ENCODE data around the gene TOX2.

The TOX2 gene

DNA sequence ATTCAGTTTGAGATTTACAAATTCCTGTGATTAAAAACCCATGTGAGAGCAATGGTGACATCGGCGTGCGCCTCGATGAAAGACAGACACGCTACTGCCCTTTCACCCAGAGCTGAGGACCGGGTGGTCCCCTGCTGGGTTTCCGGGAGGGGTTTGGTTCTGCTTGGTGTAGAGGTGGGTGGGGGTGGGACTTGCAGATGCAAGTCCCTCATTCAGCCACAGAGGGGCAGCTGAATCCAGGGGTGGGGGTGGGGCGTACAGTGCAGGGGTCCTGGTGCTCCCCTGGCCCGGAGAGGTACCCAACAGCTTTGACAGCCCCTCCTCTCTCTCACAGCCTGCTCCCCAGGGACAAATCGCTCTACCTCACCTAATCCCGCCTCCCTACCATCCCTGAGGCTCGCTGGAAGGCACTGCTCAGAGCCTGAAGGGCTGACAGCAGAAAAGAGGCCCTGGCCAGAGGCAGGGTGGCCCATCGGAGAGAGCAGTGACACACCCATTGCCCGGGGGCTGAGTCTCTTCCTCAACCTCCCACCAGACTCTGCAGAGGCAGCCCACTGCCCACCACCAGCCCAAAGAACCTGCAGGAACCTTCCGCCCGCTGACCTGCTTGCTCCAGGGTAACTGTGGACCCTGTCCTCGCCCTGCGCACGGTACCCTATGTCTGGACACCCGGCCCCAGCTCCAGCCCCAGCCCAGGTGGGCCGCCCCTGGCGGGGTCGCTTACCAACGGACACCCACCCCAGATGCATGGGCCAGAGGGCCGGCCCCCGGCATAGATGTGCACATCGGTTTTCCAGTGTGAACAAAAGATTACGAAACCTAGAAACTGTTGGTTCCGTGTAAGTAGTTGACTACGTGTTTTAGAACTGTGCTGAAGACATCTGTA lies 153.9 kb downstream of the TOX2 start:
- DNase-seq = no peak

DNA sequence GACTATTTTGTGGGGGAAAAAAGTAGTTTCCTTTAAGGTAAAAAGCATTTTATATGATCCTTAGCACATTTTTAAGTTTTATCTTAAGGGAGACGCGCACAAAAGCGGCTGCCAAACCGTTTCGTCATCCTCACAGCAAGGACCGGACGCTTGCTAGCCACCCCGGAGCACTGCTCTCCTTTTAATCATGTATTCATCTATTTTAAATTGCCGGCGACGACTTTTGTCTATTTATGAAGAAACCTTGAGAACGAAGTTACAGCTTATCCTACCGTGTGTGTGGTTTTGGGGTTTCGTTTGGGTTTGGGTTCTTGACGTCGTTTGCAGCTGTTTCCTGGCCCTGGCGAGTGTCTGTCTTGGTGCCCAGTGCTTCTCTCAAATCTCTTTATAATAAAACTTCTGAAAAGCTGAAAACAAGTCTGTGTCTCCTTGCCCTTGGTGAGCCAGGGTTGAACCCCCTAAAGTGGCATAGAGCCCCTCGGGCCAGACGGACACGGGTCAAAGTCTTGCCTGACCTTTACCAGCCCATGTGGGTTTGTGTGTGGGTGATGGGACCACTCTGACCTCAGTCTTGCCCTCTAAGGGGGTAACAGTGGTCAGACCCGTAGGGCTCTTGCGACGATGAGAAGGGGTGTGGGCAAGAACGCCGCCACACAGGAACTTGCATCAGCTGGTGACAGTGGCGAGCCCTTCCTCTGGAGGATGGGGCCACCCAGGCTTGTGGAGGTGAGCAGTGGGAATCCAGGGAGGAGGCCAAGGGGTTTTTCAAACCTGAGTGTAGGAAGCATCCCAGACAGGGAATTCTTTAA lies 154.8 kb downstream of the TOX2 start:
- DNase-seq = no peak

DNA sequence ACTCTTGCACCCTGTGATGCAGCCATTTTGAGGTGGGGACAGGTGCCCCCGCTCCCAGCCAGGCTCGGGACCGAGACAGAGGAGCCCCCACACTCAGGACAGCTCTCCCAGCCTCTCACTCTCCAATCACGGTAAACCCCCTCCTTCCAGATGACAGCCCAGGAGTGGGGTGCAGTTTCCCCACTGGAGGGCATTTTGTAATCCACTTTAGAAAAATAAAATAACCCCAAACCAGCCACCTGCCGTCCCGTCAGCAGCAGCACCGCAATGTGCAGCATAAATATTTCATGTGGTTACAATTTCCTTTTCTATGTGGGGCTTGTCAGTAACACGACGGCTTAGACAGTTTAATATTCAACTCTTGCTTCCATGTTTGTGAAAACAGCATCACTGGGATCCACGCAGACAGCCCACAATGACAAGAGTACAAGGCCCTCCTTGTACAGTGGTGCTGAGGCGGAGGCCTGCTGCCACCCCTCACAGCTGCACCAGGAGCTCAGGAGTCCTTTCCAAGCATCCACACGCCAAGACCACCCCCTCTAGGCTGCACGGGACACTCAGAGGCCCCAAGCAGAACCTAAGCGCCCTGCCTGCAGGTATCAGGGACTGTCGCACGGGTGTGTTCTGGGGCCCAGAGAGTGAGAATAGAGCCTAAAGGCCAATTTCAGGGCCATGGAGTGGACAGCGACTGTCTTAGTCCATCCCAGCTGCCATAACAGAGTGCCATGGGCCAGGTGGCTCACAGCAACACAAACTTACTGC lies 155.7 kb downstream of the TOX2 start:
- DNase-seq = no peak

DNA sequence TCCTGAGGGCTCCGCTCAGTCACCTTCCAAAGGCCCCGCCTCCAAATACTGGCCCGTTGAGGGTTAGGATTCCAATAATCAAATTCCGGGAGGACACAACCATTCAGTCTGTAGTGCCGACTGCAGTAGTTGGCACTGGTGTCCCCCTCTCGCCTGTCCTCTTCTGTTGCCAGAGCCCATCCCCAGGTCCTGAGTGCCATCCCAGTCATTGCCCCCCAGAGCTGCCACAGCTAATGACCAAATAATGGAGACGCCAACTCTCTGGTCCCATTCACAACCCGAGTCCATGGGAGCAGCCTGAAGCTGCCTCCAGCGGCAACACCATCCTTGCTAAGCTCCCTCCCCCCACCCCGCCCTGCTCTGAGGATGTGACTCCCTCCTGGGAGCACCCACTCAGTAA lies 156.4 kb downstream of the TOX2 start:
- DNase-seq = no peak

DNA sequence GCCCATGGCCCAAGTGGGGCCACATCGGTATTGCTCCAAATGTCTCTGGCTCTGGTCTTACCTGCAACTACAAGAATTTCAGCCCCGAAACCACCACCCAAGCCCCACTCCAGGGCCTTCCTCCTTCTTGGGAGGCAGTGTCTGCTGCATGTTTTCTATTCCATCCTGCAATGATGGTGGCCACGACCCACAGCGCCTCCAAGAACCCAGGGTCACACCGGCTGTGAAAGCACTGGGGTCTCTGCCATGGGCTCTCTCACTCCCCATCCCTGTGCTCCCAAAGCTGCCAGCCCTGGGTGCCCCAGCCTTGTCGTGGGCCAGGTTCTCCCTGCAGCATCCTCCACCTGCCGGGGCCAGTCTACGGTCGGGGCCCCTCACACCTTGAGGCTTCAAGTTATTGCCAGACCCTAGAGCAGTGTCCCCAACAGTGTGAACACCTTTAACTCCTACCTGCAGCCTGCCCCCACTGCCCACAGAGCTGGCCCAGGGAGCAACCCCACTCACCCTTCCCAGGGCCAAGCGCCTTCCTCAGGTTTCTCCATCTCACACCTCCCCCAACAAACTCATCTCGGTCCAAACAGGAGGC lies 157.0 kb downstream of the TOX2 start:
- no peak for DNase-seq

DNA sequence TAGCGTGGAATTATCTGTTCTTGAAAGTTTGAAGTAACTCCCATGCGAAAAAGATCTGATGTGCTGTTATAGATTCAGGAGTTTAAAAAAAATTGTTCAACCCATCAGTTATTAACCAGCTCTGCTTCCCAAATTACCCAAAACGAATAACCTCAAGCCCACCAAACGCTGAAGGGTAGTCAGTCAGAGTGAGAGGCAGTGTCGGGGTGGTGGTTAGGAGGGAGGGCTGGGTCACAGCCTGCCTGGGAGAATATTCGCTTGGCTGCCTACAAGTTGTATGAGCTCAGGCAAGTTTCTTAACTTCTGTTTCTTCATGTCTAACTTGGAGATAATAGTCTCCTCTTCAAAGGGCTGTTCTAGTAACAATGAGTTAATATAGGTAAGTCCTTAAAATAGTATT lies 157.7 kb downstream of the TOX2 start:
- DNase-seq = no peak

DNA sequence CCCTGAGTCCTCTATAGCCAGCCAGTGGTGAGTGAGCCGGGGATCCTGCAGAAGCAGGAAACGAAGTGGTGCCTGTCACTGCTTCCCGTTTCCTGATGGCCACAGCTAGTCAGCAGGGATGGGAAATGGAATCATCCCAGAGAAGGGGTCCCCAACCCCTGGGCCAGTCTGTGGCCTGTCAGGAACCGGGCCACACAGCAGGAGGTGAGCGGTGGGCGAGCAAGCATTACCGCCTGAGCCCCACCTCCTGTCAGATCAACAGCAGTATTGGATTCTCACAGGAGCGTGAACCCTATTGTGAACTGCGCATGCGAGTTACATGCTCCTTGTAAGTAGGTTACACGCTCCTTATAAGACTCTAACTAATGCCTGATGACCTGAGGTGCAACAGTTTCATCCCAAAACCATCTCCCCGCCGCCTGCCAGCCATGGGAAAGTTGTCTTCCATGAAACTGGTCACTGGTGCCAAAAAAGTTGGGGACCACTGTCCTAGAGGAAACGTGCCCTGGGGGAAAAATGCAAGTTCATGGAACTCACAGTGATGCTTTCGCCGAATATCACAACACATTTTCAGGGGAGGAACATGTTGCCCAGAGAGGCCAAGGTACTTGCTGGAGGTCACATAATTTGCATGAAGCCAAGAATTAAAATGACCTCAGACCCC lies 158.5 kb downstream of the TOX2 start:
- DNase-seq = no peak

DNA sequence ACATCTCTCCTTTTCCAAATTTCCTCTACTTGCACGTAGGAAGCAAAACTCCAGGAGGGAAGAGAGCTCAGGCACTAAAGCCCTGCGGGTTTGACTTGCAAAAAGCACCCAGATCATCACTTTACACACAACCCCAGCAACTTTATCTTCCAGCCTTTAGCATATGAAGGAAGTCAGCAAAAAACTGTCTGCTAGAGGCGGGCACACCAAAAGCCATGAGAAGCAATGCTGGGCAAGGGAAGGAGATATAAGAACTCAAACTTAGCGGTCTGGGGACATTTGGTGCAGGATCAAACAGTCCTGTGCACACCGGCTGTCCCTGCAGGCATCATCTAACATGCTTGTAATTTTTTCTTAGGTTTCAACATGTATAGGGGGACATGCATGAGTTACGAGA lies 159.0 kb downstream of the TOX2 start:
- DNase-seq = no peak

DNA sequence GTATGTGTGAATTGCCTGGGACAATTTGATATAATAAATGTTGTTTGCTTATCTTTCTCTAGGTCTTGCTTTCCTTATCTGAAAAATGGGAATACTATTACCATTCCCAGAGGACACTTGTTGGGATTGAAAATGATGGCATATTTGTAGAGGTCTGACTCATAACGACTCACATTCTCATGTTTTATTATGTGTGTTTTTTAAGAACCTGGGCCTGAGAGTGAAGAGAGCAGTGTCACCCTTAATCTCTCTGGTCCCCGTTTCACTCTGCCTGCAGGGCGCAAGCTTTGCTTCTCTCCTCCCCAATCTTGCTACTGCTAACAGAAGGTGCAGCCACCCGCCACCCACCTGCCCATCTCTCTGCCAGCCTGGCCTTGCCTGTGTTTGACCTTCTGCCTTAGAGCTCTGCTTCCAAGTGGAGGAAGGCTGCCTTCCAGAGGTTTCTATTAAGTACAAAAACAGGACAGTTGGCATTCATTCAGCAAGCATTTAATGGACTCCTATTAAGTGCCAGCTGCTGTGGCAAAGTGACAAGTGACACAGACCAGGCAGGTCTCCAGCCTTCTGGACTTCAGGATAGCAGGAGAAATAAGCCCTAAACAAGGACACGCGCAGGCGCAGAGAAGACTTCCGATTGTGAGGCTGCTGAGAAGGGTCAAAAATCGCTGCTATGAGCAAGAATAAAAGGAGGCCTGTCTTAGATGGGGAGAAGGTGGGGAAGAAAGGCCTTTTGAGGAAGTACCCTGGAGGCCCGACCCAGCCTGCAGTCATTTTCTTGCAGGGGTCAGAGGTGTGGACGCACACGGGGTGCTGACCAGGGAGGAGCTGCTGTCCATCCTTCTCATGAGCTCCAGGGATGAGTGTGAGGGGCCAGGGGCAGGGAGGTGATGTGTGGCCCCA lies 159.8 kb downstream of the TOX2 start:
- peak; percentile 63 for DNase-seq

DNA sequence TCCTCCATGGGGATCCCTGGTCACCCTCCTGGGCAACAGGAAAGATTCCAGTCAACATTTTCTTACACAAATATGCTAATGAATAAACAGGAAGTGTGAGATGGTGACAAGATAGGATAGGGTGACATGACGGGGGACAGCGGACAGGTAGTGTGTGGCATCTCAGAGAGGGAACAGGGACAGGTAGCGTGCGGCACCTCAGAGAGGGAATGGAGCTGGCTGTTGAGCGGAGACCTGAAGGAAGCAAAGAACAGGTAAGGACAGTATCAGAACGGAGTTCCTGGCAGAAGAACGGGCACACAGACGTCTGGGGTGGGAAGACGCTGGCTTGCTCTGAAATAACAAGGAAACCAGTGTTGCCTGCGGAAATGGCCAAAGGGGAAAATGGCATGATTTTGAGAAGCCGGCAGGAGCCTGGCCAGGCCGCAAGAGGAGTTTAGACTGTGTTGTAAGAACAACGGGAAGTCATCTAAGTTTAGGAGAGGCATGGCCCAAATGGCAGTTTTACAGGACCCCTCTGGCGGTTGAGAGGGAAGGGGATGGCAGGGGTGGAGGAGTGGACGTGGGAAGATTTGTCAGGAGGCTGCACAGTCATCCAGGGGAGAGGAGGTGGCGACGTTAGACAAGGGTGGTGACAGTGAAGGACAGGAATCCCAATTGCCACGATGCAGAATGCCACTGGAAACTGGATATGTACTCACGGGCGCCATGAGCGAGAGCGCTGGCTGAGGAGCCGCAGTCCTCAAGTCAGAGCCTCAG lies 160.7 kb downstream of the TOX2 start:
- DNase-seq = no peak

DNA sequence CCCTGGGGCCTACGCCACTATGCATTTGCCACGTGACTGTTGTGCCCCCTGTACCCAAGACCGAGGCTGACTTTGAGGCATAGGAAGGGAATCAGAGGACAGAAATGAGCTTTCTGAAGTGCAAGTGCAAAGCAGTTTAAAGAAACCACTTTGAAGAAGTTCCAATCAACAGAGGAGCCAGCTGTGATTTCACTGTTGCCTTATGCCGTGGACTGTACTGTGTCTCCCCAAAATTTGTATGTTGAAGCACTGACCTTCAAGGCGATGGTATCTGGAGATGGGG lies 161.2 kb downstream of the TOX2 start:
- DNase-seq = no peak

DNA sequence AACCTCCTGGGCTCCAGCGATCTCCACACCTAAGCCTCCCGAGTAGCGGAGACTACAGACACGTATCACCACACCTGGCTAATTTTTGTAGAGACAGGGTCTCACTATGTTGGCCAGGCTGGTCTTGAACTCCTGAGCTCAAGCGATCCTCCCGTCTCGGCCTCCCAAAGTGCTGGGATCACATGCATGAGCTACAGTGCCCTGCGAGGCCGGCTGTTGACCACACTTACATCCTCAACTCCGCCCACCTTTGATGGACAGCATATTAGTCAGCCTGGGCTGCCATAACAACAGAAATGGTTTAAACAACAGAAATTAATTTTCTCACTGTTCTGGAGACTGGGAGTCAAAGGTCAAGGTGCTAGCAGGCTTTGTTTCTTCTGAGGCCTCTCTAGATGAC lies 164.6 kb downstream of the TOX2 start:
- DNase-seq = peak; percentile 27

DNA sequence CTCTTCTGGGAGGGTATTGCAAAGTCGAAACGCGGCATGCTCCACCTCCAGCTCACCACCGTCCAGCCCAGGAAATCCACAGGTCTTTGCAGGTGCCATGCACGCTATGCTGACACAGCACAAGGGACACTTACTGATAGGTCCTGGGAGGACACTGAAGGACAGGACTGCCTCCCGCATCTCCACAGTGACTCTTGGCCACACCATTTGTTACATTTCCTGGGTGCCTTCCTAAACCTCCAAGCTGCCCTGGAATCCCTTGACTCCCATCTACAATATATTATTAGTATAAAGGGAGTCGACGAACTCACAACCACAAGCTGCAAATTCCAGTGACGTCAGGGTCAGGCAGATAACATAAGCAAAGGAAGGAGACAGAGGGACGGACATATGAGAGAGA lies 165.4 kb downstream of the TOX2 start:
- no peak for DNase-seq

DNA sequence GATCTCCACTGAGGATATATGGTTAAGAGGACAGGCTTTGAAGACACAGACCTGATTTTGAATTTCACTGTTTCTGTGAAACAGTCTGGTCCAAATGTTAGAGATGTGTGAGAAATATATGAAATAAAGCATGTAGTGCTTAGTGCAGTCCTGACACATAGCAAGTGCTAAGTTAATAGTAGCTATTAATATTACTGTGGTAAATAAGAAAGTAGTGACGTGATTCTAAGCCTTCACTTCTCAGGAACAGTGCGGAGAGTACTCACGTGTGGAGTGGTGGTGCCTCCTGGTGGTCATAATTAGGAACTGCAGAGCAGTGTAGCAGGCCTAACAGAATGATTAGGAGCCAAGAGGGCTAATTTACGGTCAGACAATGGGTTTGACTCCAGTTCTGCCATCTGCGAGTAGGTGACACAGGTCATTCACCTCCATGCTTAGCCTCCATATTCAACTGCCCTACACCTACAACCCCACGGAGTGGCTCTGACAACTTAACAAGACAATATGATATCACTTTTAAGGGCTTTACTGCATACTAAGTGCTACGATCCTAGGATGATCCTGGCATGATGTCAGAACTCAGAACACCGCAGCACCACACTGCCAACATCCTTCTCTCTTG lies 166.1 kb downstream of the TOX2 start:
- DNase-seq = peak; percentile 72

DNA sequence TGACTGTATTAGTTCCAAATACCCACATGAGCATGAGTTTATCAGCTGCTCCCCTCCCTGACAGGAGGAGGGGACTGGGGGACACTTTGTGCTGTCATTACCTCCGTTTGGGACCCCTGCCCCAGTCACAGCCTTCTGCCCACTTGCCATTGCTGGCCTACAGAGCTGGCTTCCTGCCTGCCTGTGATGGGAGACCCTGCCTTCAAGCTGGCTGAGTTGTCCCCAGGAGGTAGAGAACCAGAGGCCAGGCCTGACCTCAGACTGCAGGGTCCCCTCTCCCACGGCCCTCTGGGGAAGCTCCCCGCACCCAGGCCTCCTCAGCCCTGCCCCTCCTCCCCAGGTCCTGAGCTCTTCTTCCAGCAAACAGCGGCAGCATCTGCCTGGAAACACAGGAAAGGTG lies 166.8 kb downstream of the TOX2 start:
- DNase-seq = no peak

DNA sequence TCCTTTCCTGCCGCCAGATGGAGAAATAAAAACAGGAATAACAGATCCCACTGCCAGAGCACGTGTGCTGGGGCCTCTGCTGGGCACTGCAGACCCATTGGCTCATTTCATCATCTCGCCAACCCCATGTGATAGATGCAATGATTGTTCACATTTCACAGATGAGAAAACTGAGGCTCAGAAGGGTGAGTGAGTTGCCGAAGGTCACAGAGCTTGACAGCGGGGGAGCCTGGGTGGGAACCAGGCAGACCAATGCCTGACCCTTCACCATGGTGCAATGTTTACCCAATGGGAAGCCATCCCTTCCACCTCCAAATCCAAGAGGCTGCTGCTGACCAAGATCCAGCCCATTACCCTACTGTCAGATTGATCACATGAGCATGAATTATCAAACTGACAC lies 167.2 kb downstream of the TOX2 start:
- DNase-seq = no peak

DNA sequence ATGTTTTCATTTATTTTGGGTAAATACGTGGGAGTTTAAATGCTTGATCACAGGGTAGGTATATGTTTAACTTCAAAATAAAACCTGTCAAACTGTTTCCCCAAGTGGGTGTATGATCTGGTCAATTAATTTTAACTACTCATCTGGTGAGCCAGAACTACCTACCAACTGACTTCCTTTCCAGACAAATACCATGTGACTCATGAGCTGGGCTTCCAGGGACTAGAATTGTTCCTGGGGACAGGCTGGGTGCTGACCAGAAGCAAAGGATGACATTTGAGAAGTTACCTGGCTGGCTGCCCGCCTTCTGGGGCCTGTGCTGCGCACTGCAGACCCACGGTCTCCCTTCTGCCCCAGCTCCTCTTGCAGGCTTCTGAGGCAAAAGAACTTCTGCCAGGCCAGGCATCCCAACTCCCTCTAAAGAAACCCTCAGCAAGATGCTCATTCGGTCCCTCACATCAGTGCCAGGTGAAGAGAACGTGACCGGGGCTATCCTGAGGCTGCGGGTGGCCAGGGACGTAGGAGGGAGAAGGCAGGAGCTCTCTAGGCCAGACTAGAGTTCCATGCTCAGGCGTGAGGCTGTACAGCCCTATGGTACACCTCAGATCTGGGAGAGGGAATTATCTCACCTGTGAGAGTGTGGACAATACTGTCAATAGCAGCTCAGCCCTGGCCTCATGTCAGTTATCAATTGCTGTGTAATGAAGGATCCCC lies 168.7 kb downstream of the TOX2 start:
- peak; percentile 32 for DNase-seq

DNA sequence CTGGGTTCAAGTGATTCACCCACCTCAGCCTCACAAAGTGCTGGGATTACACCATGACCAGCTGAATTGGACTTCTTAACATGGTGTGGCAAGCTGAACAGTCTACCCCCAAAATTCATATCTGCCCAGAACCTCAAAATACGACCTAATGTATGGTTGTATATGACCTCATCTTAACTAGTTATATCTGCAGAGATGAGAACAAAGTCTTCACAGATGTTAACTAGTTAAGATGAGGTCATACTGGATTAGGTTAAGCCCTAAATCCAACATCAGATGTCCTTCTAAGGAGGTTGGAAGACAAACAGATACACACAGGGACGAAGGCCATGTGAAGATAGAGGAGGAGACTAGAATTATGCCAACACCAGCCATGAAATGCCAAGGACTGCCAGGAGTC lies 169.8 kb downstream of the TOX2 start:
- DNase-seq = no peak

DNA sequence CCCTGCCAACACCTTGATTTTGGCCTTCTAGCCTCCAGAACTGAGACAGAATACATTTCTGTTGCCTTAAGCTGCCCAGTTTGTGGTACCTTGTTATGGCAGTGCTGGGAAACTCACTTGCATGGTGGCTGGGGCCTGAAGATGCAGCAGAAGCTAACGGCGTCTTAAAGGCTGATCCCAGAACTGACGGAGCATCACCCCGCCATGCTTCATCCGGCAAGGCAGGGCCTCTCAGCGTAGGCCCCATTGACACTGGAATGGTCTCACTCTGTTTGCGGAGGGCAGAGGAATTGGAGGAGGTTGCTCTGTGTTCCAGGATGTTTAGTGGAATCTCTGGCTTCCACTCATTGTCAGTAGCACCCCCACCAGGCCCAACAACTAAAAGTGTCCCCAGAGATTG lies 170.2 kb downstream of the TOX2 start:
- no peak for DNase-seq
